GM21723 (cell line): Measurements from ENCODE around the gene ATP6V1B1.
A peak's percentile ranks its signal among the peaks of the same experiment; 100 is the strongest.

ENCODE experiments used
- ATAC-seq: cut with Tn5 transposase; IDR thresholded peaks from one replicate; pipeline ENCODE4 v1.9.1; 2021; ENCODE audit warnings: mild to moderate bottlenecking, moderate library complexity; ENCODE audit not compliant: unreplicated experiment

Gene ATP6V1B1

DNA sequence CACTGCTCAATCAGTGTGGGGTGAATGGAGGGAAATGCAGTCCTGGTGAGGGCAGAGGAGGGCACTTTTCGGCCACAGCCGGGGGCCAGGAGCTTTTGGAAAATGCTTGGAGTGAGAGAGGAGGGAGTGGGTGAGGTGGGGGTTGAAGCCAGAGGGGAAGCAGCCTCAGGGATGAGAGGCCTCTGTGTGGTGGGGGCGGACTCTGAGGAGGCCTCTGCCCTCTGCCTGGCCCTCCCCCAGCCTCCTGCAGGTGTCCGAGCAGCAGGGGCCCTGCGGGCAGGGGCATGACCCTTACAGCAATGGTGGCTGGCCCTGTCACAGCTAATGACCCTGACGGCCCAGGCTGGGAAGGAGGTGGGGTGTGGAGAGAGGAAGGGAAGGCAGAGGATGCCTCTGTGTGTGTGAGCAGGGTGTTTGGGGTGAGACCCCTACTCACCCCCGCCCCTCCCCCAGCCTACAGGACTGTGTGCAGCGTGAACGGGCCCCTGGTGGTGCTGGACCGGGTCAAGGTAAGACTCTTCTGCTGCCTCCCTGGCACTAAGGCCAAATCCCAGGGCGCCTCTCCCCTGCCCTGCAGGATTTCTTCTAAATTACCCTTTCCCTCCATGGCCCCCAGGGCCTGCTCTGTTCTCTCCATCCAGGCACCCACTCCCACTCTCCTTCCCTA lies 7.6 kb downstream of the ATP6V1B1 start:
- no peak for ATAC-seq

DNA sequence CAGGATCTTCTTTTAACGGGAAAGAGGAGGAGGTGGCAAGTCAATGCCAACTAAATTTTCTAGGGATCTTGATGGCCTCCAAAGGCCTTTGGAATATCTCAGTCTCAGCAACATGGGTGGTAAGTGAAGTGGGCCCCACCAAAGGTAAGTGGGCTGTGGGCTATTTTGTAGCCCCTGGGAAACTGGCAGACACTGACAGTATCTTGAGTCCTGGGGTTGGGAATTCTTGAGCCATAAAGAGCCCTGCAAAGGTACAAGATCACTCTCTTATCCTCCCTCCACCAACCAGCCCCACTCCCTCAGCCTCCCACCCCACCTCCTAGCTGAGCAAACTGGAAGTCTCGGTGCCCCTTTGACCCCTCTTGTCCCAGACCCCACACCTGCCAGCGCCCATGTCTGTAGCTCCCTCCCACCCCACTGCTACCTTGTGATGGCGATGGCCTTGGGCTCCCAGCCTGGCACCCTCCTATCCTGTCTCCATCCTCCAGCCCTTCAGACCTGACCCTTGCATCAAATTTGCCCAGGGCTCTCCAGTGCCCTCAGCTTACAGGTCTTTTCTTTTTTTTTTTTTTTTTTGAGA lies 8.5 kb downstream of the ATP6V1B1 start:
- no peak for ATAC-seq

DNA sequence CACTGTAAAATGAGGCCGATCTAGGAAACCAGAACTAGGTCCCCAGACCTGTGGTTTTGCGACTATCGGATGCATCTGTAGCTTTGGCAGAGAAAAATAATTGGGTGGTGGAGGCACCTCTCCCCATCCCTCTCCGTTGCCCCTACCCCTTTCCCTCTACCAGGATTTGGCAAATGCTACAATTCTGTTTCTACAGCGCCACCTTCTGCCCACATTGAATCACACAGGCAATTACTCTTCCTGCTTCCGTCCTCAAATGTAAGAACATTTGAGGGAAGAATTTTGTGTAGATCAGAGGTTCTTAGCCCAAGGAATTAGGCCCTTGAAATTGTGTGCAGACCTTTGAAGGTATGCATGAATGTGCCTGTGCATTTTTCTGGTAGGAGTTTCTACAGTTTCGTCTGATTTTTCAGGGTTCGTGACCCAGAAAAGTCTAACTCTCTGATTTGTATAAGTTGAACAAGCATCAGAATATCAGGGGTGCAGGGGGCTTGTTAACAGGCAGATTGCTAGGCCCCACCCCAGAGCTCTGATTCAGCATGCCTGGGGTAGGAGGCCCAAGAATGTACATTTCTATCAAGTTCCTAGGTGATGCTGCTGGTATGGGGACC lies 11.2 kb downstream of the ATP6V1B1 start:
- no peak for ATAC-seq

DNA sequence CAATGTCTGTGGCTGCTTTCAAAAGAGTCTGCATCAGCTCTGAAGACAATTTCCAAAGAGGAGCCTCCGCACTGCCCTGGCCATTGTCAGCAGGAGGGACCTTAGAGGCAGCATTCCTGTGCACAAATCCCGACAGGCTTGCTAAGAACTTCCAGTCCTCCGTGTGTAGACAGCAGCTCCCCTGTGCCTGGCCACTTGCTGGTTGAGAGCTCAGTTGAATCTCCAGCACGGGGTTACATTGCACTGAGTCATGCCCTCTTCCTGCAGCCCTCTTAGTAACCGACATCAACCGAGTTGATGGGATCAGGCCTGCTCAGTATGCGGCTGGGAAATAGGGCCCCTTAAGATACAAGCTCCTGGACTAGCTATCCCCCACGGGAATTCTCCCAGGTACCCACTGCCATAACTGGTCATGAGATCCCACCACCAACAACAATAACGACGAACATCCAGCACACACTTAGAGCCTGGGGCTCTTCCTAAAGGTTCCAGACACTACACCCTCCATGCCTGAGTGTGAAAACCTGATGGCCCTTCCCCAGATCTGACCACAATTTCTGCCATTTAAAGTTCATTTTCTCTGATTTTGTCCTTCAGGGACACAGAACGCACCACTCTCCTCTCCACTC lies 12.0 kb downstream of the ATP6V1B1 start:
- no peak for ATAC-seq

DNA sequence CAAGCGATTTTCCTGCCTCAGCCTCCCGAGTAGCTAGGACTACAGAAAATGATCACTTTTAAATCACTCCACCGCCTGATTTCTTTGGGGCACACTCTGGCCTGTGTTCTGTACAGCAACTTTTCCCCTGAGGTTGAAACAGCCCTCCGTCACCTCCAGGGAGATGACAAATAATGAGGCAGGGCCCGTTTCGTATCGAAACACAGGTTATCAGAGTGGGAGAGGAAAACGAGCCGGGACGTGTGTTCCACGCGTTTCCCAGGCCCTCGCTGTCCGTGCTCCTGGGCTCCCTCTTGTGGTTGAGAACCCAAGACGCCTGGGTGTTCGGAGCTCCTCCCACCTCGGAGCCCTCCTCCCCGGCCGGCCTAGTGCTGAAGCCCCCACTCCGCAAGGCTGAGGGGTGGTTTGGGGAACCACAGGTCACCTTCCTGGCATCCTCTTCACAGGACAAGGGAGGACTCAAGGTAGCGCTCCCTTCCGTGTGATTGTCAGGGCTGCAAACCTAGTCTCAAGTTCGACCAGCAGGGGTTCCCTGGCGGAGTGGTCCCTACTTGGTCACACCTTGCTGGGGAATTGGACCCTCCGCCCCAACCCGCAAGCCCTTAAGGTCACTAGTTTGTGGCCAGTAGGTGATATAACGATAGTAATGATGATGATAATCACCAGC lies 12.8 kb downstream of the ATP6V1B1 start:
- ATAC-seq, result peak; percentile 86

DNA sequence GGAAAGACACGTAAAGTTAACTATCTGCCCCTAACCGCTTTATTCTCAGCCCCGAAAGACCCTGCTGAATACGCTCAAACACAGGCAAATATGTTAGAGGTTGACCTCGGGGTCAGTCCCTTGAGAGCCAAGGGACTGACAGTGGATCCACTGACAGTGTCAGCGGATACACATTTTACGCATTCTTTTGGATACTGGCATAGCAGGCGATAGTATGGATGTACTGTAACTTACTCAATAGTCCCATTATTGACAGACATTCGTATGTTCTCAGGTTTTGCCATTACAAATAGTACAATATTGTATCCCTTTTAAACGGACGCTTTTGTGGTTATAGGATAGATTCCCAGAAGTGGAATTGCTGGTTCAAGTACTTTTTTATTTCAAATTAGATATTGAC lies 13.4 kb downstream of the ATP6V1B1 start:
- ATAC-seq, result no peak

DNA sequence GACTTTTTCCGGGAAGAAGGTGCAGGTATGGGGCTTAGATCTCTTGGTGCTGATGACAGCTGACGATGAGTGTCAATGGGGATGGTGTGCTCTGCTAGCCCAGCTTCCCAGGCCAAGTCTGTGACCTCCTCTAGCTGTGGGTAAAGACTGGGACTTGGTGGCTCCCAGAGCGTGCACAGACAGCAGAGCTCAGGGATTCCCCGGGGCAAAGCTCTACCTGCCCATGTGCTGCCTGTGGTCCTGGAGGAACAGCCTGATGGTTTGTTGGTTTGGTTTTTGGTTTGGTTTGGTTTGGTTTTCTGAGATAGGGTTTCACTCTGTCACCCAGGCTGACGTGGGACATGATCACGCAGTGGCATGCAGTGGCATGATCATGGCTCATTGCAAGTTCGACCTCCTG lies 19.2 kb downstream of the ATP6V1B1 start:
- no peak for ATAC-seq

DNA sequence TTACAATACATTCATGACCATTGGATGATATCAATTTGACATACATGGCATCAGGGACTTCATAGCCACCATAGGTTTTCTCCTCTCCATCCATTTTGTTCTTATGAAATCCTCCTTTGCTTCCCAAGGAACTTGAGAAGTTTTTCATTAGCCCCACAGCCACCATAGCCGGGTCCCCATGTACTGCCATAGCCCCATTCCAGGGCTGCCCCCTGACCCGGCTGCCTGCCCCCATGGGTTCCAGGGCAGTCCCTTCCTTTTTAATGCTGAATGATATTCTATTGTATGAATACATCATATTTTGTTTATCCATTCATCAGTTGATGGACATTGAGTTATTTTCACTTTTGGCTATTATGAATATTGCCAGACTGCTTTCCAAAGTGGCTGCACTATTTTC lies 20.4 kb downstream of the ATP6V1B1 start:
- no peak for ATAC-seq

DNA sequence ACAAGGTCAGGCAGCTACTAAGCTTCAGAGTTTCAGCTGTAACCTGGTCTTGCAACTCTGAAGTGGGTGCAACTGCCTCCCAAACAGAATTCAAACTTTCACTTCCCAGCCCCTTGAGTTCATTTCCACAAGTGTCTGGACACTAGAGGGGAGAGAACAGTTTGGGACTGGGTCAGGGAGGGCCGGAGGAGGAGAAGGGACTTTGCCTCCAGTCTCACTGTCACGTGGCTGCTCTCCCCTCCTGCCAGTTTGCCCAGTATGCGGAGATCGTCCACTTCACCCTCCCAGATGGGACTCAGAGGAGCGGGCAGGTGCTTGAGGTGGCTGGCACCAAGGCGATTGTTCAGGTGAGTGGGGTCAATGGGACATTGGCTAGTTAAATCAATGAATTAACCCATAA lies 22.1 kb downstream of the ATP6V1B1 start:
- ATAC-seq, result no peak

DNA sequence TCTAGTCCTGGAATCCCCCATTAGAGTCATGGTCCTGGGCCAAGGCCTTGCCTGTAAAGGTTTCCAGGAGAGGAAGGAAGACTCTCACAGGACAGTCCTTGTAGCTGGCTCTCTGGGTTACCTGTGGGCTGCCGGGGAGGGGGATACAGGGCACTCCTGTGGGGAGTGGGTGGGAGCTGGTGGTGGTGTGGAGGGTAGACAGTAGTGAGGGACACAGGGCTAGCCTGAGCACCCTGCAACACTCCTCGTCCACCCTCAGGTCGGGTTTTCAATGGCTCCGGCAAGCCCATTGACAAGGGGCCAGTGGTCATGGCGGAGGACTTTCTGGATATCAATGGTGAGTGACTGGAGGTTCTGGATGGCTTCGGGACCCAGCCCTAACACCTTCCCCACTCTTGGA lies 23.1 kb downstream of the ATP6V1B1 start:
- ATAC-seq, result no peak

DNA sequence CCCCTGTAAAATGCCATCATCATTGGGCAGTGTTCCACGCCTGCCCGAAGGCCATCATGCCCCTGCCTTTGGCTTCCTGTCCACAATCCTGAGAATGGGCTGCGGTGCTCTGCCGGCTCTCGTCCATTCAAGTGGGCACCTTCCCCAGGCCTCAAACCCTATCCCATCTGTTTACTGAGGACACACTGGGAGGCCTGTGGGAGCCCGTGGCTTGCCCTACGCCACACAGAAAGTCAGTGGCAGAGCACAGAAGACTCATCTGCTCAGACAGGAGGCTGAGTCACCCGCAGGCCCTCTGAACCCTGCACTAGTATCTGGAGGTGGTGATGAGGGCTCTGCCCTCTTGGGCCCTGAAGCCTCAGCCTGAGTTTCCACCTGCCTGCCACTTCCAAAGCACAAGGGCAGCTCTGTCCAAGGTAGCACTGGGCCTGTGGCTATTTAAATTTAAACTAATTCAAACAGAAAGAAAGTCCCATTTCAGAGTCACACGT lies 23.6 kb downstream of the ATP6V1B1 start:
- no peak for ATAC-seq

DNA sequence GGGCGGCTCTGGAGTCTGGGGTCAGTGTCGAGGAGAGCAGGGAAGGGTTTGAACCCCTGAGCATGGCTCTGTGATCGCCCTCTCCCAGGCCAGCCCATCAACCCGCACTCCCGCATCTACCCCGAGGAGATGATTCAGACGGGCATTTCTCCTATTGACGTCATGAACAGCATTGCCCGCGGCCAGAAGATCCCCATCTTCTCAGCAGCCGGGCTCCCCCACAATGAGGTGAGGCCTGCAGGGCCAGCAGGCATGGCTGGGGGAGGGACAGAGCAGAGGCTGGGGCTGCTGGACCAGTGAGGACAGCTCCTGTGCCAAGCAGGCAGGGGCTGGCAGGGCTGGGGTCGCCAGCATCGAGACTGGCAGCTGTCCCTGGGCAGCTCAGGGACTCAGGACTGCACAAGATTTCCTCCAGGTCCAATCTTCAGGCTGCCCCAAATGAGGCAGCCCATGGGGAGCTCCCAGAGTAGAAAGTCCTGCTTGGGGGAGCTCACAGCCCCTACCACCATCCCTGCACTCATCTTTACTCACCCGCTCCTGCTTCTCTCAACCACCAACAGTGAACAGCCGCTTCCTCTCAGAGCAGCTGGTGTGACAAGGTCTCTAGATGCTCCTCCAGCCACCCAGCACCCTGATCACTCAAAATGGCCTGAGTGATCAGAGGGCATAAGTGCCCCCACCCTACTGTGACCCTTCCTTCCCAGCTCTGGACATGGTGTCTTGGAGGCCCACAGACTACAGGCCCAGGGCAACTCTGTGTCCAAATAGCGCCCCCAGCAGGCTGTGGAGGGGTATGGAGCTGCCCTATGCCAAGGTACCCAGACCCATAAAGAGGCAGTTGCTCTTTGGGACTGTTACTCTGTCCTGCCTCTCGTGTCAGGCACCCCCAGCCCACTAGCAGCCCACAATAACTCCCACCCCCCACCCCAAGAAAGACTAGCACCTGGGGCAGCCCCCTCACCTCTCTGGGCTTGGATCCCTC lies 24.4 kb downstream of the ATP6V1B1 start:
- no peak for ATAC-seq

DNA sequence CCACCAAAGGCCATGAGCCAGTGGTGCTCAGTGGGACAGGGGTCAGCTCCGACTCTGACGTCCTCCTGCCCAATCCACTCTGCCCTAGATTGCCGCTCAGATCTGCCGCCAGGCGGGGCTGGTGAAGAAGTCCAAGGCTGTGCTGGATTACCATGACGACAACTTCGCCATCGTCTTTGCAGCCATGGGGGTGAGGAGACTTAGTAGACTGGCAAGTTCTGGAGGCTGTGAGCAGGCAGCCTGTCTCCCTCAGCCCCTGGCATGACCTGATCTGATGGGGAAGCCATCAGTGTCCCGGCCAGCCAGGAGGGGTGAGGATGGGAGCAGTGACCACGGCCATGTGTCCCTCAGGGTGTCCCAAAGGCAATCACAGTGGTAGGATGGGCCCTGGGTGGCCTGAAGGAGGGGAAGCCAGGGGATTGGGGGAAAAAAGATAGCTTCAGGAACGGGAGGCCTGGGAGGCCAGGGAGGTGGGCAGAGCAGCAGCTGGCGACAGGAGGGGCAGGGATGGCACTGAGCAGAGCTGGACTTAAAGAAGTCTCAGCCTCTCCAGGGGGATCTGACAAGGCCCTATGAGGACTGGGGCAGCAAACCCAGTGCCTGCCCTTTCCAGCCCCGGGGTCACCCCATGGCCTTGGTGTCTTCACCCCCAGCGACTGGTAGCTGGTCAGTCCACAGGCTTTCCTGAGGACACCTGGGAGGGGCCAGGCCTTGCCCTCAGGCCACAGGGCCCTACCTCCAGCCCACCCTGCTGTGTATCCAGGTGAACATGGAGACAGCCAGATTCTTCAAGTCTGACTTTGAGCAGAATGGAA lies 25.3 kb downstream of the ATP6V1B1 start:
- no peak for ATAC-seq

DNA sequence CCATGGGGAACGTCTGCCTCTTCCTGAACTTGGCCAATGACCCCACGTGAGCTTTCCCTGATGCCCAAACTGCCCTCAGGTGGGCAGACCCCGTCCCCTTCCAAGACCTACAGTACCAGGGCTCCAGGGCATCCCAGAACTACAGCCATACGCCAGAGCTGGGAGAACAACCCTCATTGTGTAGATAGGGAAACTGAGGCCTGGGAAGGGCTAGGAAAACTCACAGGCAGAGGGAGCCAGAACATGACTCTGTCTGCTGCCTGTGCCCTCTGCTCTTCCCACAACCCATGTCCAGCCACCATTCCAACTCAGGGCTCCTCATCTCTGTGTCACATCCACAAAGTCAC lies 25.9 kb downstream of the ATP6V1B1 start:
- ATAC-seq, result no peak

DNA sequence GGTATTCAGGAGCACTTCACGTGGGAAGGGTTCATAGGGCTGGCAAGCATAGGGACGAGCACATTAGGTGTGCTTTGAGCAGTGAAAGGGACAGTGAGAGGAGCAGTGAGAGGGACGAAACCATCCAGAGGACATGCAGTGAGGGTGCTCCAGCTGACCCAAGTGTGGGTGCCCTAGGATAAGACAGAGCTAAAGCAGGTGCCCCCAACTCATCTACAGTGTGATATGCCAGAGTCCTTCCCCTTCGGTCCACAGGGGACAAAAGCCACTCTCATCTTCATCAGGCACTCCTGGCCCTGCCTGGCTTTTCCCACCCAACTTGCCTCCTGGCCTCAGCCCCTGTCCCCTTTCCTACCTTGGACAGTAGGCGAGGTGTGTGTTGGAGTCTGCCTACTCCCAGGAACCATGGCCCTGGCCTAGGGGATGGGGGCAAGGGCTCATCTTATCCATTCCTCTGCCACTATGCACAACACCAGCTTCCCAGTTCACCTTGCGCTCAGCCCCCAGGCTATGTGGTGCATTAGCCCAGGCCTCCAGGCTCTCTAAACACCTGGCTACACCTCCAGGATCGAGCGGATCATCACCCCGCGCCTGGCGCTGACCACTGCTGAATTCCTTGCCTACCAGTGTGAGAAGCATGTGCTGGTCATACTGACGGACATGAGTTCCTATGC lies 26.6 kb downstream of the ATP6V1B1 start:
- ATAC-seq, result no peak

DNA sequence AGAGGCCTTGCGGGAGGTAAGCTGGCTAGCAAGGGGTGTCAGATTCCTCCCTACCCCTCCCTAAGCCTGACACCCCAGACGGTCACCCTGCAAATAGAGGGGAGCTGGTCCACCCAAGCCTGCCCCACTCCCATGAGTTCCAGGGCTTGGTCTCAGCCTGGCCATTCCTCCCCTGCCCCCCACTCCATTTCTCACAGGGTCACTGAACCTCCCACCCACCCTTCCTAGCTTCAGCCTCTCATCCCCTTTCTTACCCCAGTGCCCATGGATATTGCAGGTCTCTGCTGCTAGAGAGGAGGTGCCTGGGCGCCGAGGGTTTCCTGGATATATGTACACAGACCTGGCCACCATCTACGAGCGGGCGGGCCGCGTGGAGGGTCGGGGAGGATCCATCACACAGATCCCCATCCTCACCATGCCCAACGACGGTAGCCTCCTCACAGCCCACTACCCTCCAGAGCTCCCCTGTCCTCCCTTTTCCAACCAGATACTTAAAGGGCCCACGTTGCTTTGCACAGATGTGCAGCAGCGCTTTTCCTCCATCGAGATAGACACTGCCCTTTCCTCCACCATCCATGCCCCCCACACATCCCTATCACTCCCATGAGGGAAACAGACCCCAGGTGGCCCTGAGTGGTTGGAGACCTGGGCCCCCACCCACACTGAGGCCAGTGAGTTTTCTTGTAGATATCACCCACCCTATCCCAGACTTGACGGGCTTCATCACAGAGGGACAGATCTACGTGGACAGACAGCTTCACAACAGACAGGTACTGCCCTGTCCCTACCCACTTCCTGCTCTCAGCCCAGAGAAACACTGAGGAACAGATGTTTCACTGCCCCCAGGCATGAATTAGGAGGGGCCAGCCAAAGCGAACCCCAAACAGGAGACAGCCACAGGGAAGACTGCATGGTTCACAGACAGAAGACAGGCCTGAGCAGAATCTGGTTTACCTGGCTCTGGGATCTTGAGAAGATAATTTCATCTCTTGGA lies 27.5 kb downstream of the ATP6V1B1 start:
- no peak for ATAC-seq

DNA sequence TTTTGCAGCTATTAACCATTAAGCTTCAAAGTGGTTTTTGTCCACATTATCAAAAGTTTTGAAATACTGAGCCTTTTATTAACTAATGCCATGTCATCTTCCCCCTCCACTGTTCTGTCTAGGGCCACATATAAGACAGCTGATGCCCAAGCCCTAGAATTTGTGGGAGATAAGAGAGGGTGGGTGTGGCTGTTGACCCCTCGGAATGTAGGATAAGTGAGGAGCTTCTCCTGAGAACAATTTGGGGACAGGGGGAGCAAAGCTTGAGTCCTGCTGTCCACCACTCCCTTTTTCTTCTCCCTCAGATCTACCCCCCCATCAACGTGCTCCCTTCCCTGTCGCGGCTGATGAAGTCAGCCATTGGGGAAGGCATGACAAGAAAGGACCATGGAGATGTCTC lies 28.4 kb downstream of the ATP6V1B1 start:
- ATAC-seq, result no peak
